Effector CD4-positive, alpha-beta T cell (primary cell): ENCODE results near the gene HS1BP3.

Experiments
- DNase-seq: peaks from one replicate; pipeline ENCODE4 v3.0.0-alpha.2; 2020

Gene HS1BP3

GRCh38 chr2:20663196-20664070 is 12.5 kb upstream of the HS1BP3 start:
- DNase-seq = no peak

GRCh38 chr2:20662308-20662937 is 11.5 kb upstream of the HS1BP3 start:
- DNase-seq = no peak

GRCh38 chr2:20661421-20662307 is 10.8 kb upstream of the HS1BP3 start:
- peak; percentile 51 for DNase-seq

- no peak for DNase-seq
Observed at GRCh38 chr2:20660506-20661420, 9.9 kb upstream of the HS1BP3 start.

GRCh38 chr2:20657522-20658235 is 6.8 kb upstream of the HS1BP3 start:
- DNase-seq = no peak

GRCh38 chr2:20656561-20656960 is 5.7 kb upstream of the HS1BP3 start:
- DNase-seq = no peak

GRCh38 chr2:20654535-20654813 is 3.6 kb upstream of the HS1BP3 start:
- DNase-seq = no peak

GRCh38 chr2:20653695-20654534 is 3.0 kb upstream of the HS1BP3 start:
- DNase-seq = no peak

- no peak for DNase-seq
Observed at GRCh38 chr2:20652673-20653575, 2.0 kb upstream of the HS1BP3 start.

GRCh38 chr2:20652141-20652540 is 1.2 kb upstream of the HS1BP3 start:
- DNase-seq = no peak

- no peak for DNase-seq
Observed at GRCh38 chr2:20651731-20652099, 817 bp upstream of the HS1BP3 start.

GRCh38 chr2:20650393-20650876 is 463 bp downstream of the HS1BP3 start:
- DNase-seq = peak; percentile 25

- no peak for DNase-seq
Observed at GRCh38 chr2:20649976-20650375, 922 bp downstream of the HS1BP3 start.

GRCh38 chr2:20649576-20649975 is 1.3 kb downstream of the HS1BP3 start:
- no peak for DNase-seq

- no peak for DNase-seq
Observed at GRCh38 chr2:20648831-20649230, 2.1 kb downstream of the HS1BP3 start.

- no peak for DNase-seq
Observed at GRCh38 chr2:20648206-20648605, 2.7 kb downstream of the HS1BP3 start.

- DNase-seq = no peak
Observed at GRCh38 chr2:20647738-20648137, 3.2 kb downstream of the HS1BP3 start.

GRCh38 chr2:20647211-20647610 is 3.7 kb downstream of the HS1BP3 start:
- no peak for DNase-seq

- no peak for DNase-seq
Observed at GRCh38 chr2:20646446-20646845, 4.5 kb downstream of the HS1BP3 start.

- no peak for DNase-seq
Observed at GRCh38 chr2:20645761-20646160, 5.1 kb downstream of the HS1BP3 start.
